Measurements from ENCODE around the gene FHL3. TPM values are rescaled to one million over a fixed set of nuclear protein-coding genes. Genes with fewer than 3 reads are reported as not detected.

FHL3 gene
- total and polyA plus RNA-seq, 2 of the 8 experiments (the other 6 are each of a cell fraction or from before 2014, with no cell fraction given) = 14.3 to 35.6 TPM

DNA sequence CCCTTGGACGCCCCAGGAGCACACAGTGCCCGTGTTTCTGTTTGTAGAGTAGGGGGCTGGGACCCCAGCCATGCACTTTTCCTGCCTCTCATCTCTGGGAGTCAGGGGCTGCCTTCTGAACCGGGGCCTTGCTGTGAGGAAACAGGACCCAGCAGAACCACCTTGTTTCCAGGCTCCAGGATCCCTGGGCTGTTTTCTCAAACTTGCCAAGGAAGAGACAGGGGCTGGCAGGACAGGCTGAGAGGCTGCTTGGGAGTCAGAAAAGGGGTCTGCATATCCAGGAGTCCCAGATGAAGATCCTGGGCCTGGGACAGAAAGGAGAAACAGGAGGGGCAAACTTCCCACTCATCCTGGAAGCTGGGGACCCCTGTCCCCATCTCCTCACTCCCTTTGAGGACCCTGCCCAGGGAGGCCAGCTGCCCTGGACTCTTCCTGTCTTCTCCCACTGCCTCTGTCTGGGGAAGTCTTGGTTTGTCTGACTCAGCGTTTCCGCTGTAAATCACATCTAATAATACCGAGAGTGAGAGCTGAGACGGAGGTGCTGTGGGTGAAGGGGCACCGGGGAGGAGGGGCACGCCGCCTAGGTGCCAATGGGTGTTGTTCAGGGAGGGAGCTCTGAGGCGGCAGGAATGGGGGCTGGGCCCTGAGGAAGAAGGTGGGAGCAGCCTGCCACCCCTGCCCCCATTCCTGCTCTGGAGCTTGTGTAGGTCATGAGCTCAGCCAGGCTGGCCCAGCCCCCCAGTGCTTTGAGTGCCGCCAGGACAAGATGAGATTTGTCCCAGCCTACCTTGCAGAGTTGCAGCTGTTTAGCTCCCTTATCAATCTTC is 24.6 kb upstream of the FHL3 start:
- H3K27ac ChIP-seq (ENCODE audit: low read depth, low read length) = no peak overlapping the region
- no peaks in the 10 kb centered on the region for H3K27me3 ChIP-seq (replicated peaks in 1 of 4; ENCODE audit: control insufficient read depth in 3 of 4, extremely low read depth in 1 of 4, insufficient read depth in 3 of 4, low read length in 3 of 4)
- H4K20me1 ChIP-seq (replicated peaks in 1 of 2; ENCODE audit: control insufficient read depth in 1 of 2, insufficient read depth in 2 of 2, low read length in 2 of 2) = peaks cover 0 to 2% of the 10 kb centered on the region in 2 experiments
- FAIRE-seq (no peak), DNase-seq (ENCODE audit: low read depth in 1 of 2, low spot score in 2 of 2) (peak in 1 of 2 experiments; percentile 58)
- H2AFZ ChIP-seq (ENCODE audit: low read length) = no peak overlapping the region
- H3K79me1 ChIP-seq (ENCODE audit: low read depth, low read length) = no peaks in the 10 kb centered on the region
- H3K23me2 ChIP-seq (ENCODE audit: low read depth, low read length) = no peaks in the 10 kb centered on the region
- H3K4me3 ChIP-seq (ENCODE audit: extremely low read depth in 1 of 4, insufficient read depth in 2 of 4, low read depth in 3 of 4, low read length in 4 of 4) = peak overlapping the region in 3 of 4 experiments; percentile 10 to 26 (median 15); a peak in 3 of 8 replicates
- no peaks in the 10 kb centered on the region for H3K9me3 ChIP-seq (ENCODE audit: insufficient read depth in 2 of 2, low read depth in 1 of 2, low read length in 1 of 2)
- 0 out of 2 replicates have a peak overlapping the region, but pooled peaks have one; percentile 7 for H4K8ac ChIP-seq (ENCODE audit: extremely low read depth, insufficient read depth, low read length)
- POLR2A ChIA-PET (ENCODE audit: partially characterized antibody) = interaction anchor here (0.7 to 6.3 kb wide), 12 partner anchors 11 to 473 kb away, joined by 3 to 59 read pairs (median 4); partner anchors contain the start of gene POU3F1
- H2BK120ac ChIP-seq (replicated peaks; ENCODE audit: low read depth, low read length) = no peak overlapping the region
- peaks cover 7 to 12% (median 8%) of the 10 kb centered on the region in 4 experiments for H3K36me3 ChIP-seq (ENCODE audit: control insufficient read depth in 2 of 4, insufficient read depth in 4 of 4, low read length in 3 of 4)
- peaks cover 12 to 36% (median 25%) of the 10 kb centered on the region in 4 experiments for H3K4me1 ChIP-seq (replicated peaks in 1 of 4; ENCODE audit: control insufficient read depth in 3 of 4, insufficient read depth in 4 of 4, low read length in 3 of 4)
- H3K79me2 ChIP-seq (ENCODE audit: control insufficient read depth in 1 of 2, insufficient read depth in 2 of 2, low read length in 2 of 2) = no peaks in the 10 kb centered on the region
- 63% methylated on average over 11 of the region's 12 CpGs; no CpG with 5 or more reads in 1 of the 2 experiments for WGBS, 2 experiments (ENCODE audit: extremely low coverage in 1 of 2, insufficient coverage in 1 of 2, insufficient read length in 1 of 2, insufficient replicate concordance in 2 of 2, low coverage in 1 of 2, low lambda C conversion rate in 2 of 2, missing lambda C conversion rate in 1 of 2)
- no peak overlapping the region for H3K23ac ChIP-seq (ENCODE audit: insufficient read length)
- H3K9ac ChIP-seq (replicated peaks in 1 of 4; ENCODE audit: extremely low read depth in 1 of 4, low read depth in 3 of 4, low read length in 3 of 4) = no peak overlapping the region; a peak in 1 of 7 replicates
- CTCF ChIA-PET (ENCODE audit: partially characterized antibody) = interaction anchor here (0.7 to 7.2 kb wide), 19 partner anchors 9 to 473 kb away, joined by 3 to 88 read pairs (median 4); no protein-coding TSS in a partner anchor
- peak overlapping the region; percentile 6 for H4K5ac ChIP-seq (ENCODE audit: insufficient read length, low read depth, low read length)
- peak overlapping the region; percentile 95 for H3K18ac ChIP-seq (ENCODE audit: extremely low read depth, low read length)
- peak overlapping the region; percentile 61; the same call in 1 of the 2 replicates for H2BK20ac ChIP-seq (ENCODE audit: low read length)
- no peak overlapping the region for H3K4ac ChIP-seq (replicated peaks; ENCODE audit: insufficient read length, low read depth, low read length)
- no peak overlapping the region for H3K14ac ChIP-seq (ENCODE audit: insufficient read length)
- peak overlapping the region; percentile 81; the same call in 1 of the 2 replicates for H2BK5ac ChIP-seq (ENCODE audit: low read depth, low read length)
- H2BK12ac ChIP-seq (ENCODE audit: low read depth, low read length) = peak overlapping the region; percentile 10; the same call in 1 of the 2 replicates
- peak overlapping the region; percentile 36 to 57 for H3K4me2 ChIP-seq (ENCODE audit: insufficient read depth in 1 of 2, low read depth in 2 of 2, low read length in 2 of 2)
- no peak overlapping the region for H3K56ac ChIP-seq (replicated peaks; ENCODE audit: insufficient read length, low read depth, low read length)
- H2AK5ac ChIP-seq (ENCODE audit: low read depth, low read length) = peak overlapping the region; percentile 88; the same call in 1 of the 2 replicates
- 0 out of 2 replicates have a peak, but pooled peaks have one; percentile 37 for TF ChIP-seq BACH1 (IDR thresholded peaks at IDR 0.05; ENCODE audit: low read length)
- TF ChIP-seq MAFK (IDR thresholded peaks at IDR 0.05; ENCODE audit: low read depth, low read length) = peak; percentile 84
- no peak for TF ChIP-seq CHD2 (IDR thresholded peaks at IDR 0.05; ENCODE audit: low read length)
- H4K91ac ChIP-seq (replicated peaks; ENCODE audit: insufficient read length, low read length) = peak overlapping the region; percentile 67
- peak overlapping the region; percentile 97; the same call in 1 of the 2 replicates for H2BK15ac ChIP-seq (ENCODE audit: low read length)
